NCI-H1436 treated with DMSO at 0.1 percent for 48 hours (cell line): ENCODE data around the gene NANOS3.

Experiments used
- DNase-seq: peaks from one replicate; lab custom pipeline; 2025; lab: John Stamatoyannopoulos, UW

The NANOS3 gene

GRCh38 chr19:13885826-13886365, 9.0 kb downstream of the NANOS3 start:
- DNase-seq, result no peak

GRCh38 chr19:13887018-13887436, 10.1 kb downstream of the NANOS3 start:
- DNase-seq, result no peak

GRCh38 chr19:13887517-13887916, 10.6 kb downstream of the NANOS3 start:
- DNase-seq, result no peak

GRCh38 chr19:13888281-13888680, 11.3 kb downstream of the NANOS3 start:
- DNase-seq, result no peak

GRCh38 chr19:13890136-13890535, 13.2 kb downstream of the NANOS3 start:
- DNase-seq, result no peak

GRCh38 chr19:13892870-13893269, 15.9 kb downstream of the NANOS3 start:
- no peak for DNase-seq

- DNase-seq, result no peak
Observed at GRCh38 chr19:13894552-13894951, 17.6 kb downstream of the NANOS3 start.

- no peak for DNase-seq
Observed at GRCh38 chr19:13896227-13896626, 19.3 kb downstream of the NANOS3 start.

GRCh38 chr19:13899393-13899792, 22.5 kb downstream of the NANOS3 start:
- no peak for DNase-seq

GRCh38 chr19:13899912-13900584, 23.1 kb downstream of the NANOS3 start:
- DNase-seq, result no peak

GRCh38 chr19:13902993-13903555, 26.1 kb downstream of the NANOS3 start:
- no peak for DNase-seq

GRCh38 chr19:13905634-13906520, 28.9 kb downstream of the NANOS3 start, which contains the start of the genes BRME1 and CC2D1A:
BRME1 (minus strand) TSS chr19:13906117; CDS start chr19:13904892, 1,225 bp downstream.
CC2D1A (plus strand) TSS chr19:13906201; CDS start chr19:13906442, 241 bp downstream.
- DNase-seq, result peak; percentile 44

- no peak for DNase-seq
Observed at GRCh38 chr19:13906521-13906904, 29.6 kb downstream of the NANOS3 start.

GRCh38 chr19:13906910-13907309, 30.0 kb downstream of the NANOS3 start:
- no peak for DNase-seq

GRCh38 chr19:13908674-13909073, 31.7 kb downstream of the NANOS3 start:
- no peak for DNase-seq

GRCh38 chr19:13909430-13909829, 32.5 kb downstream of the NANOS3 start:
- DNase-seq, result no peak

- no peak for DNase-seq
Observed at GRCh38 chr19:13913352-13913751, 36.4 kb downstream of the NANOS3 start.

GRCh38 chr19:13914777-13915176, 37.8 kb downstream of the NANOS3 start:
- no peak for DNase-seq

GRCh38 chr19:13917888-13918406, 41.0 kb downstream of the NANOS3 start:
- no peak for DNase-seq

GRCh38 chr19:13918726-13919411, 41.9 kb downstream of the NANOS3 start:
- no peak for DNase-seq

GRCh38 chr19:13920524-13920923, 43.6 kb downstream of the NANOS3 start:
- DNase-seq, result no peak
